ENCODE data around the gene UPF3A.

Gene UPF3A

GRCh38 chr13:114234645-114235421 lies 46.6 kb upstream of the UPF3A start, which contains the start of gene CDC16:
TSS of gene CDC16 (plus strand) at chr13:114234897. CDS start at chr13:114235085, 188 bp downstream.
- Histone ChIP-seq H3K79me2 (ENCODE audit: insufficient read depth, low read length) (peaks cover 43% of the 10 kb centered on the region), H3K36me3 (ENCODE audit: insufficient read depth, low read length) (peaks cover 21% of the 10 kb centered on the region; the same call in 1 of the 2 replicates), H3F3A (ENCODE audit: low read depth) (peaks cover 8% of the 10 kb centered on the region), H3K4me1 (ENCODE audit: insufficient read depth, low read length, poor library complexity, severe bottlenecking) (peaks cover 29% of the 10 kb centered on the region), H3K9me2 (replicated peaks; ENCODE audit: low read depth, low read length) (no peaks in the 10 kb centered on the region), H3K9me3 (ENCODE audit: insufficient read depth, low read depth, low read length) (no peaks in the 10 kb centered on the region), H4K20me1 (ENCODE audit: insufficient read depth, low read length, poor library complexity, severe bottlenecking) (peaks cover 17% of the 10 kb centered on the region), H3K9ac (ENCODE audit: low read depth, low read length, poor library complexity, severe bottlenecking) (peak within 1 kb of the TSS; percentile 97), H3K4me2 (ENCODE audit: low read depth, low read length, poor library complexity, severe bottlenecking) (peak within 1 kb of the TSS; percentile 97), H3K27me3 (ENCODE audit: insufficient read depth, low read length, poor library complexity, severe bottlenecking) (no peaks in the 10 kb centered on the region), H3K4me3 (ENCODE audit: low read length, poor library complexity, severe bottlenecking) (peak within 1 kb of the TSS; percentile 98), H2AFZ (ENCODE audit: low read length) (peak within 1 kb of the TSS; percentile 89)
- TF ChIP-seq, protein P1, sequence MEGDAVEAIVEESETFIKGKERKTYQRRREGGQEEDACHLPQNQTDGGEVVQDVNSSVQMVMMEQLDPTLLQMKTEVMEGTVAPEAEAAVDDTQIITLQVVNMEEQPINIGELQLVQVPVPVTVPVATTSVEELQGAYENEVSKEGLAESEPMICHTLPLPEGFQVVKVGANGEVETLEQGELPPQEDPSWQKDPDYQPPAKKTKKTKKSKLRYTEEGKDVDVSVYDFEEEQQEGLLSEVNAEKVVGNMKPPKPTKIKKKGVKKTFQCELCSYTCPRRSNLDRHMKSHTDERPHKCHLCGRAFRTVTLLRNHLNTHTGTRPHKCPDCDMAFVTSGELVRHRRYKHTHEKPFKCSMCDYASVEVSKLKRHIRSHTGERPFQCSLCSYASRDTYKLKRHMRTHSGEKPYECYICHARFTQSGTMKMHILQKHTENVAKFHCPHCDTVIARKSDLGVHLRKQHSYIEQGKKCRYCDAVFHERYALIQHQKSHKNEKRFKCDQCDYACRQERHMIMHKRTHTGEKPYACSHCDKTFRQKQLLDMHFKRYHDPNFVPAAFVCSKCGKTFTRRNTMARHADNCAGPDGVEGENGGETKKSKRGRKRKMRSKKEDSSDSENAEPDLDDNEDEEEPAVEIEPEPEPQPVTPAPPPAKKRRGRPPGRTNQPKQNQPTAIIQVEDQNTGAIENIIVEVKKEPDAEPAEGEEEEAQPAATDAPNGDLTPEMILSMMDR (conservative IDR thresholded peaks at IDR 0.05; ENCODE audit: low read length), result 0 out of 2 replicates have a peak, but pooled peaks have one; percentile 14
- TF ChIP-seq EZH2phosphoT487 (IDR thresholded peaks at IDR 0.05; ENCODE audit: borderline replicate concordance), result no peak

DNA sequence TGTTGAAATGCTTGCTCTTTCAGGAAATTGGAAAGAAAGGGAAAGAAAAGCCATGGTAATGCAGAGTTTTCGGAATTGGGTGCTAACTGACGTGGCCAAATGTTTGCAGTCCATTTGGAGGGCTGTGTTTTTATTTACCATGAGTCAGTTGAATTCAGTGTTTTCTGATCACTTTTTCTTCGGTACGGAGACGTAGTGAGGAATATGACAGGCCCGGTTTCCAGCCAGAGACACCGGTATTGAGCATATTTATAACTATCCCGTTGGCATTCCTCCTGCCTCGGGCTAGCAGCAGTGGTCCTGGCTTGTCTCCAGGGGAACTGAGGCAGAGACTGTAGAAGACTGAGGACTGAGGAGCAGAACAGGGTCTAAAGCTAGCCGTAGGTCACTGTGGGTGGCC lies 45.7 kb upstream of the UPF3A start:
- Histone ChIP-seq H3K36me3 (ENCODE audit: insufficient read depth, low read length) (peaks cover 23% of the 10 kb centered on the region; the same call in 1 of the 2 replicates), H3K9me2 (replicated peaks; ENCODE audit: low read depth, low read length) (no peaks in the 10 kb centered on the region), H3F3A (ENCODE audit: low read depth) (peaks cover 8% of the 10 kb centered on the region), H3K79me2 (ENCODE audit: insufficient read depth, low read length) (peaks cover 43% of the 10 kb centered on the region), H3K27me3 (ENCODE audit: insufficient read depth, low read length, poor library complexity, severe bottlenecking) (no peaks in the 10 kb centered on the region), H3K4me3 (ENCODE audit: low read length, poor library complexity, severe bottlenecking) (peak overlapping the region; percentile 98), H2AFZ (ENCODE audit: low read length) (no peak overlapping the region), H3K9ac (ENCODE audit: low read depth, low read length, poor library complexity, severe bottlenecking) (peak overlapping the region; percentile 97), H3K9me3 (ENCODE audit: insufficient read depth, low read depth, low read length) (no peaks in the 10 kb centered on the region), H3K4me2 (ENCODE audit: low read depth, low read length, poor library complexity, severe bottlenecking) (peak overlapping the region; percentile 97), H3K4me1 (ENCODE audit: insufficient read depth, low read length, poor library complexity, severe bottlenecking) (peaks cover 29% of the 10 kb centered on the region), H4K20me1 (ENCODE audit: insufficient read depth, low read length, poor library complexity, severe bottlenecking) (peaks cover 17% of the 10 kb centered on the region)
- no peak for TF ChIP-seq EZH2phosphoT487 (IDR thresholded peaks at IDR 0.05; ENCODE audit: borderline replicate concordance)
- TF ChIP-seq, protein P1 (conservative IDR thresholded peaks at IDR 0.05; ENCODE audit: low read length), result no peak

DNA sequence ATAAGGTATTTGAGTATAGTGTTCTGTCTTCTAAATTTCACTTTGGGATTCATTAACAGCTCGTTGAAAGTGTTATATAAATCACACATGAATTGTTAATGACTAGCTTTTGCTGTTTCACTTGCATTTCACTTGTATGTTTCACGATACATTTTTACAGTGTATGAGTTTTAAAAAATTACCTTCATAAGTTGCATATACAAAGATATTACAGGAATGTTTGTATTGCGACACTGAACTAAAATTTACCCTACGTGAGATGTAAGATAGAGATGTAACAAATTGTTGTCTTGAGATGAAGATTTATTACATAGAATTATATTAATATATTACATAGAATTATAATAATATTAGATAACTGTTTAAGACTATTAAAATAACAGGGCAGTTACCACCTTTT lies 45.2 kb upstream of the UPF3A start:
- Histone ChIP-seq H3F3A (ENCODE audit: low read depth) (peaks cover 8% of the 10 kb centered on the region), H4K20me1 (ENCODE audit: insufficient read depth, low read length, poor library complexity, severe bottlenecking) (peaks cover 17% of the 10 kb centered on the region), H3K9ac (ENCODE audit: low read depth, low read length, poor library complexity, severe bottlenecking) (peak overlapping the region; percentile 97), H3K79me2 (ENCODE audit: insufficient read depth, low read length) (peaks cover 43% of the 10 kb centered on the region), H3K9me3 (ENCODE audit: insufficient read depth, low read depth, low read length) (no peaks in the 10 kb centered on the region), H2AFZ (ENCODE audit: low read length) (no peak overlapping the region), H3K27me3 (ENCODE audit: insufficient read depth, low read length, poor library complexity, severe bottlenecking) (no peaks in the 10 kb centered on the region), H3K4me2 (ENCODE audit: low read depth, low read length, poor library complexity, severe bottlenecking) (peak overlapping the region; percentile 97), H3K36me3 (ENCODE audit: insufficient read depth, low read length) (peaks cover 28% of the 10 kb centered on the region; the same call in 1 of the 2 replicates), H3K9me2 (replicated peaks; ENCODE audit: low read depth, low read length) (no peaks in the 10 kb centered on the region), H3K4me1 (ENCODE audit: insufficient read depth, low read length, poor library complexity, severe bottlenecking) (peaks cover 33% of the 10 kb centered on the region), H3K4me3 (ENCODE audit: low read length, poor library complexity, severe bottlenecking) (peak overlapping the region; percentile 98)
- TF ChIP-seq EZH2phosphoT487 (IDR thresholded peaks at IDR 0.05; ENCODE audit: borderline replicate concordance), result no peak

Data from Loucy (cell line).